ENCODE measurements around the gene CLIC4. TPM values are rescaled to one million over a fixed set of nuclear protein-coding genes. Genes with fewer than 3 reads are reported as not detected.

The CLIC4 gene
- total and polyA plus RNA-seq, 5 experiments from 2014 or later, result 0.07 to 6.6 (median 0.50) TPM

- Mint-ChIP-seq H3K27ac (no peak overlapping the region), H3K9me3 (no peaks in the 10 kb centered on the region), H3K4me1 (peaks cover 0 to 17% (median 0%) of the 10 kb centered on the region in 4 donors), H3K36me3 (no peaks in the 10 kb centered on the region), H3K4me3 (no peak overlapping the region), H3K27me3 (peaks cover 0 to 6% (median 2%) of the 10 kb centered on the region in 5 donors)
- DNase-seq, result no peak
- no peak for ATAC-seq
- POLR2A ChIA-PET, result no interaction called here
Measured at GRCh38 chr1:24825174-24825573, 79.9 kb downstream of the CLIC4 start.

DNA sequence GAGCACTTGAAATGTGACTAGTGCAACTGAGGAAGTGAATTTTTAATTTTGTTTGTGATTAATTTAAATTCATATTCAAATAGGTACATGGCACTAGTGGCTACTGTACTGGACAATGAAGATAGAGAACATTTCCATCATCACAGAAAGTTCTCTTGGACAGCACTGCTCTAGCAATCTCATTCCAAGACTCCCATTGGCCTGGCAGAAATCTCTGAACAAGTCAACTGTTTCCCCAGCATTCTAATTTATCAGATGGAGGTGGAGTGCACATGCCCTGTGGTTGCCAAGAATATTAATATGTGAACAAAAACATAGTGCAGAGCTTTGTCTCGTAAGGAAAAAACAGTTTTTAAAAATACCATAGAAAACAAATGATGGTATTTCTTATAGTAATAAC lies 81.3 kb downstream of the CLIC4 start:
- POLR2A ChIA-PET, result no interaction called here
- no peak overlapping the region for H3K4me3 Mint-ChIP-seq
- no peaks in the 10 kb centered on the region for H3K9me3 Mint-ChIP-seq
- no peaks in the 10 kb centered on the region for H3K36me3 Mint-ChIP-seq
- ATAC-seq (no peak), DNase-seq (no peak)
- H3K27me3 Mint-ChIP-seq, result peaks cover 0 to 9% (median 1%) of the 10 kb centered on the region in 5 donors
- H3K27ac Mint-ChIP-seq, result no peak overlapping the region
- H3K4me1 Mint-ChIP-seq, result peaks cover 0 to 17% (median 0%) of the 10 kb centered on the region in 4 donors

GRCh38 chr1:24827379-24828135 lies 82.3 kb downstream of the CLIC4 start:
- no peak overlapping the region for H3K4me3 Mint-ChIP-seq
- H3K27me3 Mint-ChIP-seq, result peaks cover 0 to 9% (median 1%) of the 10 kb centered on the region in 5 donors
- no peaks in the 10 kb centered on the region for H3K9me3 Mint-ChIP-seq
- peaks cover 0 to 17% (median 0%) of the 10 kb centered on the region in 4 donors for H3K4me1 Mint-ChIP-seq
- POLR2A ChIA-PET, result interaction anchor here (0.6 to 0.7 kb wide), 4 partner anchors 80 to 925 kb away, joined by 3 to 7 read pairs (median 3); no protein-coding TSS in a partner anchor
- ATAC-seq, result no peak
- DNase-seq, result no peak
- no peak overlapping the region for H3K27ac Mint-ChIP-seq
- no peaks in the 10 kb centered on the region for H3K36me3 Mint-ChIP-seq

DNA sequence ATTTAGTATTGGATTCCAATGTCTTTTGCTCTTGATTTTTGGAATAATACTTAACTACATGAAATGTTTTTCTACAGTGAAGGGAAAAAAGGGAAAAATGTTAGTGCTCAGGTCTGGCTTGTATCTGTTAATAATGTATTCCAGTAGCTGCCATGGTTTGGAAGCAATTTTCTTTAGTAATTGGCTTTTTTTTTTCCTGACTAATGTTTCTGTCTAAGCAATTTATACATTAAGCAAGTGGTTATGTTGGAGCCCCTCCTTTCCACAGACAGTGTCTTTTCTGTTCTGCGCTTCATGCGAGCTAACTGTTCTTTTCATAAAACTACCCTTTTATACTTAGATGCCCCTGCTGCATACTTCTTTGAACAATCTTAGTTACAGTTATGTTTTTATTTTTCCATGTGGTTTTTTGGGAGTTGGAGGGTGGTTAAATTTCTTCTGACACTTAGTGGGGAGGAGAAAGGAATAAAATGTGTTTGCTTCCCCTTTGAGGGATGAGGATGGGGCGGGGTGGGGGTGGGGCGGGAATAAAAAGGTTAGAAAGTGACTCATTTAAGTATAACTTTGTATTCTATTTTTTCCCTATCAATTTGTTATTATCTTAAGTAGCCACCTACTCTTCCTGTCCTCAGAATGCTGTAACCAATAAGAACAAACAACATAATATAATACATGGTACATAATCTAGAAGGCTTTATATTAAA lies 83.1 kb downstream of the CLIC4 start:
- H3K4me1 Mint-ChIP-seq, result peaks cover 0 to 10% (median 0%) of the 10 kb centered on the region in 4 donors
- H3K9me3 Mint-ChIP-seq, result no peaks in the 10 kb centered on the region
- no peak overlapping the region for H3K4me3 Mint-ChIP-seq
- no peak for ATAC-seq
- no peak overlapping the region for H3K27ac Mint-ChIP-seq
- POLR2A ChIA-PET, result interaction anchor here (0.6 kb wide), 1 partner anchor 90 kb away, joined by 7 read pairs; no protein-coding TSS in a partner anchor
- peaks cover 0 to 9% (median 1%) of the 10 kb centered on the region in 5 donors for H3K27me3 Mint-ChIP-seq
- DNase-seq, result no peak
- H3K36me3 Mint-ChIP-seq, result no peaks in the 10 kb centered on the region

GRCh38 chr1:24828887-24829192 lies 83.6 kb downstream of the CLIC4 start:
- peaks cover 0 to 10% (median 0%) of the 10 kb centered on the region in 4 donors for H3K4me1 Mint-ChIP-seq
- POLR2A ChIA-PET, result no interaction called here
- ATAC-seq (no peak), DNase-seq (no peak)
- no peak overlapping the region for H3K27ac Mint-ChIP-seq
- no peaks in the 10 kb centered on the region for H3K36me3 Mint-ChIP-seq
- H3K4me3 Mint-ChIP-seq, result no peak overlapping the region
- H3K27me3 Mint-ChIP-seq, result peaks cover 0 to 9% (median 1%) of the 10 kb centered on the region in 5 donors
- H3K9me3 Mint-ChIP-seq, result no peaks in the 10 kb centered on the region

GRCh38 chr1:24830680-24831272 lies 85.5 kb downstream of the CLIC4 start:
- ATAC-seq, result peak; percentile 45 to 61

GRCh38 chr1:24841593-24841992 lies 96.3 kb downstream of the CLIC4 start:
- no peak overlapping the region for H3K27ac Mint-ChIP-seq
- H3K36me3 Mint-ChIP-seq, result no peaks in the 10 kb centered on the region
- POLR2A ChIA-PET, result no interaction called here
- H3K9me3 Mint-ChIP-seq, result no peaks in the 10 kb centered on the region
- DNase-seq (no peak), ATAC-seq (no peak)
- peaks cover 0 to 6% (median 0%) of the 10 kb centered on the region in 4 donors for H3K4me1 Mint-ChIP-seq
- no peak overlapping the region for H3K4me3 Mint-ChIP-seq
- peaks cover 0 to 4% (median 0%) of the 10 kb centered on the region in 5 donors for H3K27me3 Mint-ChIP-seq

More at GRCh38 chr1:24830680-24831272, 85.5 kb downstream of the CLIC4 start:
- peaks cover 0 to 10% (median 0%) of the 10 kb centered on the region in 4 donors for H3K4me1 Mint-ChIP-seq
- DNase-seq, result peak in 3 of 10 donors; percentile 49 to 58 (median 56)
- POLR2A ChIA-PET, result interaction anchor here (1.1 kb wide), 1 partner anchor 142 kb away, joined by 8 read pairs; no protein-coding TSS in a partner anchor
- H3K36me3 Mint-ChIP-seq, result no peaks in the 10 kb centered on the region
- H3K27ac Mint-ChIP-seq, result no peak overlapping the region
- H3K9me3 Mint-ChIP-seq, result no peaks in the 10 kb centered on the region
- H3K27me3 Mint-ChIP-seq, result peaks cover 0 to 9% (median 1%) of the 10 kb centered on the region in 5 donors
- H3K4me3 Mint-ChIP-seq, result no peak overlapping the region

GRCh38 chr1:24846671-24847070 lies 101.4 kb downstream of the CLIC4 start:
- Mint-ChIP-seq H3K4me1 (peaks cover 2 to 36% (median 18%) of the 10 kb centered on the region in 4 donors), H3K27ac (no peak overlapping the region), H3K9me3 (no peaks in the 10 kb centered on the region), H3K36me3 (no peaks in the 10 kb centered on the region), H3K4me3 (peak overlapping the region in 1 of 10 donors; percentile 26), H3K27me3 (peaks cover 0 to 4% (median 0%) of the 10 kb centered on the region in 5 donors)
- DNase-seq (no peak), ATAC-seq (no peak)
- POLR2A ChIA-PET, result interaction anchor here (2.1 kb wide), 1 partner anchor 196 kb away, joined by 6 read pairs; no protein-coding TSS in a partner anchor

DNA sequence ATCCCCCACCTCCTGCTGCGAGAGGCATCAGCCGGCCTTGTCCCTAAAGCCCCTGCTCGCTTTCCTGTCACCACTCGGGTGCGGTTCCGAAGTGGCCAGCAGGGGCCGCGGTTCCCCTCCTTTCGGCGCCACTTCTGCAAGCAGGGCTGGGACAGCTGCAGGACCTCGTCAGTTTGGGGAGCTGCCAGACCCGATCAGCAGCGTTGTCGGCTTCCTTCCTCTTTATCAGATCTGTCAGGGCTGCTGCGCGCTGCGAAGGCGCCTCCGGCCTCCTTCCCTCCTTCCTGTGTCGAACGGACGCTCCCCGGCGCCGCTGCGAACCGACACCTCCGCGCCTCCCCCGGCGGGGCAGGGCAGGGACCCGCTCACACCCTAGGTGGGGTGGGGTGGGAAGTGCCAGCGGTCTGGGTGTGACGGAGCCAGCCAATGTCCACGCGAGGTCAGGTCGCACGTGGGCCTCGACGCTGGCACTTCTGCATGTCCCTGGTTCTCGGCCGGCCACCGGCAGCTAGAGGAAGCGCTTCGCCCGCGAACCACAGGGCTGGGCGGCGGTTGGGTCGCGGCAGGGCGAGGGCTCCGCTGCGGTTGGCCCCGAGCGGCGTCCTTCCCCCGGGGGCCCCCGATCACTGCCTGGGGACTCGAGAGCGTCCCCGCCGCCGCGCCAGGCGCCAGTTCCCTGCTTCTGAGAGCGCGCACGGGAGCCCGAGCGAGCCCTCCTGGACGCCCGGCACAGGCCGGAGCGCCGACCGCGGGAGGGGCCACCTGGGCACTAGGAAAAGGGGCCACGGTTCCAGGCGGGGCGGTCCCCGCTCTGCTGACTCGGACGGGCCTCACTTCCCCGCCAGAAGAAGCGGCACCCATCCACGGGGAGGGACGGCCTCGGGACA lies 103.0 kb downstream of the CLIC4 start:
- Mint-ChIP-seq H3K9me3 (no peaks in the 10 kb centered on the region), H3K27me3 (peaks cover 0 to 1% (median 0%) of the 10 kb centered on the region in 5 donors), H3K36me3 (no peaks in the 10 kb centered on the region), H3K4me1 (peaks cover 2 to 36% (median 18%) of the 10 kb centered on the region in 4 donors), H3K27ac (peak overlapping the region in 9 of 10 donors; percentile 53 to 89 (median 80)), H3K4me3 (peak overlapping the region; percentile 66 to 82 (median 78))
- ATAC-seq, result peak; percentile 94 to 95
- DNase-seq, result peak; percentile 79 to 95 (median 88)
- POLR2A ChIA-PET, result interaction anchor here (0.6 to 3.9 kb wide), 14 partner anchors 50 to 384 kb away, joined by 3 to 45 read pairs (median 4); partner anchors contain the start of genes RUNX3 and SYF2

DNA sequence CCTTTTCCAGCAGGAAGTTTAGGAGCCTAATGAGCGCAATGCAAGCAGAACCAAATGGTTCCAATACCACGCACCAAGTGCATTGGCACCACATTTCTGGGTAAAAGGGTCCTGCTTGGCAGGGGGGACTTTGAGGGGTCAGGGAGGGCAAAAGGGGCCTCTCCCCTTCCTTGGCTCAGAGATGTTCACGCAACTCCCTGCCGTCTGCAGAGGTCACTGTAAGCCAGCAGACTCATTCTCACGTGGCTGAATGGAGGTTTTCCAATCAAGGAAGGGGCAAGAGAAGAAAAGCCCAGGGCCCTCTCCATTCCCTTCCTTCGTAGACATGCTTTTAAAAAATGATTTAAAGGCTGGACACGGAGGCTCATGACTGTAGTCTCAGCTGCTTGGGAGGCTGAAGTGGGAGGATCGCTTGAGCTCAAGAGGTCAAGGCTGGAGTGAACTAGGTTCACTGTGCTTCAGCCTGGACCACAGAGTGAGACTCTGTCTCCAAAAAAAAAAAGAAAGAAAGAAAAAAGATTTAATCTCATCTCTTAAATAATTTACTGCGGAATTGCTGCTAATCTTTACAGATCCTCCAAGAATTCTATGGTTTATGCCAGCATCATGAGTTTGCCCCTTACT lies 104.5 kb downstream of the CLIC4 start:
- POLR2A ChIA-PET, result interaction anchor here (0.7 to 3.9 kb wide), 3 partner anchors 78 to 376 kb away, joined by 3 to 45 read pairs (median 12); partner anchors contain the start of gene RUNX3
- DNase-seq, result peak in 2 of 10 donors; percentile 19 to 25
- no peaks in the 10 kb centered on the region for H3K36me3 Mint-ChIP-seq

GRCh38 chr1:24850328-24850920 lies 105.2 kb downstream of the CLIC4 start:
- Mint-ChIP-seq H3K36me3 (no peaks in the 10 kb centered on the region), H3K4me3 (no peak overlapping the region), H3K9me3 (no peaks in the 10 kb centered on the region), H3K27me3 (no peaks in the 10 kb centered on the region), H3K27ac (peak overlapping the region in 1 of 10 donors; percentile 17), H3K4me1 (peaks cover 2 to 36% (median 18%) of the 10 kb centered on the region in 4 donors)
- no peak for ATAC-seq
- no peak for DNase-seq
- POLR2A ChIA-PET, result interaction anchor here (0.7 to 3.9 kb wide), 4 partner anchors 29 to 187 kb away, joined by 3 to 45 read pairs (median 8); partner anchors contain the start of gene RUNX3

More for the DNA sequence above, 104.5 kb downstream of the CLIC4 start:
- Mint-ChIP-seq H3K27ac (peak overlapping the region; percentile 48 to 85 (median 72)), H3K27me3 (no peaks in the 10 kb centered on the region), H3K4me1 (peaks cover 2 to 36% (median 18%) of the 10 kb centered on the region in 4 donors), H3K4me3 (peak overlapping the region in 9 of 10 donors; percentile 38 to 78 (median 61)), H3K9me3 (no peaks in the 10 kb centered on the region)
- ATAC-seq, result no peak
